ENCODE data around the gene RNF144A.

RNF144A gene

GRCh38 chr2:6957031-6957714 is 40.0 kb downstream of the RNF144A start:
- no peak overlapping the region for H4K12ac ChIP-seq (ENCODE audit: low read depth, low read length)
- no peaks in the 10 kb centered on the region for H3K36me3 ChIP-seq (ENCODE audit: control insufficient read depth in 1 of 2, insufficient read depth in 2 of 2, low read length in 2 of 2)
- H3K9me3 ChIP-seq (ENCODE audit: insufficient read depth, low read depth, low read length) = no peaks in the 10 kb centered on the region
- H2AK5ac ChIP-seq (ENCODE audit: low read length) = no peak overlapping the region
- H3K4me2 ChIP-seq (ENCODE audit: low read length) = no peak overlapping the region
- no peak overlapping the region for H3K4ac ChIP-seq (ENCODE audit: low read depth, low read length)
- H4K8ac ChIP-seq (ENCODE audit: low read depth, low read length) = no peak overlapping the region
- H3K4me1 ChIP-seq (ENCODE audit: control insufficient read depth in 1 of 2, insufficient read depth in 2 of 2, low read length in 2 of 2) = no peaks in the 10 kb centered on the region
- no peaks in the 10 kb centered on the region for H3K79me2 ChIP-seq (ENCODE audit: control insufficient read depth, insufficient read depth, low read length, poor library complexity)
- no peaks in the 10 kb centered on the region for H3K27me3 ChIP-seq (ENCODE audit: insufficient read depth, low read length)
- no peak overlapping the region for H3K27ac ChIP-seq (ENCODE audit: low read depth, low read length)
- no peak overlapping the region for H2BK120ac ChIP-seq (ENCODE audit: insufficient read depth, low read length, poor library complexity)
- no peak overlapping the region for H2BK5ac ChIP-seq (ENCODE audit: low read depth, low read length, poor library complexity)
- DNase-seq = no peak
- H2BK12ac ChIP-seq (ENCODE audit: low read length) = no peak overlapping the region
- H2AFZ ChIP-seq (ENCODE audit: insufficient read depth, low read length, poor library complexity) = no peak overlapping the region
- H4K91ac ChIP-seq (ENCODE audit: low read depth, low read length) = no peak overlapping the region
- no peak overlapping the region for H3K18ac ChIP-seq (ENCODE audit: low read length)
- WGBS (ENCODE audit: extremely low coverage, insufficient coverage, insufficient read length) = no CpG with 5 or more reads among the region's 9 CpGs
- H3K9ac ChIP-seq (ENCODE audit: low read length) = no peak overlapping the region
- H3K79me1 ChIP-seq (ENCODE audit: low read length) = no peaks in the 10 kb centered on the region
- no peak overlapping the region for H3K14ac ChIP-seq (ENCODE audit: low read length)
- H3K23ac ChIP-seq (ENCODE audit: low read length) = no peak overlapping the region
- H3K4me3 ChIP-seq (ENCODE audit: low read depth, low read length) = no peak overlapping the region

- no peak overlapping the region for H4K8ac ChIP-seq (ENCODE audit: low read depth, low read length)
- H3K79me2 ChIP-seq (ENCODE audit: control insufficient read depth, insufficient read depth, low read length, poor library complexity) = no peaks in the 10 kb centered on the region
- H3K4ac ChIP-seq (ENCODE audit: low read depth, low read length) = no peak overlapping the region
- H2AK5ac ChIP-seq (ENCODE audit: low read length) = no peak overlapping the region
- no peak overlapping the region for H2BK5ac ChIP-seq (ENCODE audit: low read depth, low read length, poor library complexity)
- no peaks in the 10 kb centered on the region for H3K9me3 ChIP-seq (ENCODE audit: insufficient read depth, low read depth, low read length)
- no peak overlapping the region for H3K23ac ChIP-seq (ENCODE audit: low read length)
- H2BK120ac ChIP-seq (ENCODE audit: insufficient read depth, low read length, poor library complexity) = no peak overlapping the region
- H3K14ac ChIP-seq (ENCODE audit: low read length) = no peak overlapping the region
- no peak overlapping the region for H4K91ac ChIP-seq (ENCODE audit: low read depth, low read length)
- H3K79me1 ChIP-seq (ENCODE audit: low read length) = no peaks in the 10 kb centered on the region
- DNase-seq = no peak
- WGBS (ENCODE audit: extremely low coverage, insufficient coverage, insufficient read length) = no CpG with 5 or more reads among the region's 15 CpGs
- no peaks in the 10 kb centered on the region for H3K4me1 ChIP-seq (ENCODE audit: control insufficient read depth in 1 of 2, insufficient read depth in 2 of 2, low read length in 2 of 2)
- H3K36me3 ChIP-seq (ENCODE audit: control insufficient read depth in 1 of 2, insufficient read depth in 2 of 2, low read length in 2 of 2) = no peaks in the 10 kb centered on the region
- no peak overlapping the region for H3K18ac ChIP-seq (ENCODE audit: low read length)
- no peak overlapping the region for H2BK12ac ChIP-seq (ENCODE audit: low read length)
- no peak overlapping the region for H3K4me3 ChIP-seq (ENCODE audit: low read depth, low read length)
- H4K12ac ChIP-seq (ENCODE audit: low read depth, low read length) = no peak overlapping the region
- H3K4me2 ChIP-seq (ENCODE audit: low read length) = no peak overlapping the region
- no peak overlapping the region for H3K27ac ChIP-seq (ENCODE audit: low read depth, low read length)
- H3K9ac ChIP-seq (ENCODE audit: low read length) = no peak overlapping the region
- no peaks in the 10 kb centered on the region for H3K27me3 ChIP-seq (ENCODE audit: insufficient read depth, low read length)
- H2AFZ ChIP-seq (ENCODE audit: insufficient read depth, low read length, poor library complexity) = no peak overlapping the region
Observed at GRCh38 chr2:6957910-6958615, 40.9 kb downstream of the RNF144A start.

- Histone ChIP-seq H3K4me3 (ENCODE audit: low read depth, low read length) (no peak overlapping the region), H2BK5ac (ENCODE audit: low read depth, low read length, poor library complexity) (no peak overlapping the region), H2BK12ac (ENCODE audit: low read length) (no peak overlapping the region), H3K79me2 (ENCODE audit: control insufficient read depth, insufficient read depth, low read length, poor library complexity) (no peaks in the 10 kb centered on the region), H3K27me3 (ENCODE audit: insufficient read depth, low read length) (no peaks in the 10 kb centered on the region), H3K9ac (ENCODE audit: low read length) (no peak overlapping the region), H3K23ac (ENCODE audit: low read length) (no peak overlapping the region), H3K9me3 (ENCODE audit: insufficient read depth, low read depth, low read length) (no peaks in the 10 kb centered on the region), H3K4me1 (ENCODE audit: control insufficient read depth in 1 of 2, insufficient read depth in 2 of 2, low read length in 2 of 2) (no peaks in the 10 kb centered on the region), H2AK5ac (ENCODE audit: low read length) (no peak overlapping the region), H3K27ac (ENCODE audit: low read depth, low read length) (no peak overlapping the region), H3K4me2 (ENCODE audit: low read length) (no peak overlapping the region), H4K12ac (ENCODE audit: low read depth, low read length) (no peak overlapping the region), H4K8ac (ENCODE audit: low read depth, low read length) (no peak overlapping the region), H3K36me3 (ENCODE audit: control insufficient read depth in 1 of 2, insufficient read depth in 2 of 2, low read length in 2 of 2) (no peaks in the 10 kb centered on the region), H3K14ac (ENCODE audit: low read length) (no peak overlapping the region), H3K4ac (ENCODE audit: low read depth, low read length) (no peak overlapping the region), H3K79me1 (ENCODE audit: low read length) (no peaks in the 10 kb centered on the region), H4K91ac (ENCODE audit: low read depth, low read length) (no peak overlapping the region), H3K18ac (ENCODE audit: low read length) (no peak overlapping the region), H2BK120ac (ENCODE audit: insufficient read depth, low read length, poor library complexity) (no peak overlapping the region), H2AFZ (ENCODE audit: insufficient read depth, low read length, poor library complexity) (no peak overlapping the region)
- no CpG with 5 or more reads among the region's 10 CpGs for WGBS (ENCODE audit: extremely low coverage, insufficient coverage, insufficient read length)
- no peak for DNase-seq
Observed at GRCh38 chr2:6958616-6959235, 41.5 kb downstream of the RNF144A start.

GRCh38 chr2:6959751-6960150 is 42.5 kb downstream of the RNF144A start:
- H2AK5ac ChIP-seq (ENCODE audit: low read length) = no peak overlapping the region
- no peak overlapping the region for H2BK5ac ChIP-seq (ENCODE audit: low read depth, low read length, poor library complexity)
- no peak overlapping the region for H4K12ac ChIP-seq (ENCODE audit: low read depth, low read length)
- no peak overlapping the region for H3K4ac ChIP-seq (ENCODE audit: low read depth, low read length)
- no peak overlapping the region for H4K8ac ChIP-seq (ENCODE audit: low read depth, low read length)
- H2BK120ac ChIP-seq (ENCODE audit: insufficient read depth, low read length, poor library complexity) = no peak overlapping the region
- H3K4me1 ChIP-seq (ENCODE audit: control insufficient read depth in 1 of 2, insufficient read depth in 2 of 2, low read length in 2 of 2) = no peaks in the 10 kb centered on the region
- no peaks in the 10 kb centered on the region for H3K79me1 ChIP-seq (ENCODE audit: low read length)
- no peak overlapping the region for H2AFZ ChIP-seq (ENCODE audit: insufficient read depth, low read length, poor library complexity)
- WGBS (ENCODE audit: extremely low coverage, insufficient coverage, insufficient read length) = no CpG with 5 or more reads among the region's 3 CpGs
- no peak overlapping the region for H3K27ac ChIP-seq (ENCODE audit: low read depth, low read length)
- no peaks in the 10 kb centered on the region for H3K79me2 ChIP-seq (ENCODE audit: control insufficient read depth, insufficient read depth, low read length, poor library complexity)
- DNase-seq = no peak
- H3K23ac ChIP-seq (ENCODE audit: low read length) = no peak overlapping the region
- no peaks in the 10 kb centered on the region for H3K27me3 ChIP-seq (ENCODE audit: insufficient read depth, low read length)
- no peak overlapping the region for H3K14ac ChIP-seq (ENCODE audit: low read length)
- H3K36me3 ChIP-seq (ENCODE audit: control insufficient read depth in 1 of 2, insufficient read depth in 2 of 2, low read length in 2 of 2) = no peaks in the 10 kb centered on the region
- H3K4me3 ChIP-seq (ENCODE audit: low read depth, low read length) = no peak overlapping the region
- no peak overlapping the region for H3K18ac ChIP-seq (ENCODE audit: low read length)
- H3K9ac ChIP-seq (ENCODE audit: low read length) = no peak overlapping the region
- H2BK12ac ChIP-seq (ENCODE audit: low read length) = no peak overlapping the region
- H4K91ac ChIP-seq (ENCODE audit: low read depth, low read length) = no peak overlapping the region
- H3K9me3 ChIP-seq (ENCODE audit: insufficient read depth, low read depth, low read length) = no peaks in the 10 kb centered on the region
- H3K4me2 ChIP-seq (ENCODE audit: low read length) = no peak overlapping the region
